Esophagus muscularis mucosa (tissue), 3 donors: ENCODE data around the gene MALL.
"Not testable (repeated sequence)": the region's sequence is repeated elsewhere in the genome, so short reads cannot be mapped to it uniquely, and the experiment has no call there.

Source experiments
- POLR2A ChIP-seq: fragments of 450-650 bp; IDR thresholded peaks from one replicate; pipeline ENCODE4 v1.6.1; 2017; ENCODE audit warnings: antibody characterized with exemption, moderate library complexity, mild to moderate bottlenecking, low read depth
- TF ChIP-seq, protein P1 (sequence below), 3 experiments: fragments of 200-600 bp in 2 of 3; fragments of 450-650 bp in 1 of 3; sonication (generic) in 2 of 3; IDR thresholded peaks; one replicate each; pipeline ENCODE4 v1.5.1; 2017 to 2019; ENCODE audit warnings: antibody characterized with exemption in 3 of 3, mild to moderate bottlenecking in 2 of 3, moderate library complexity in 1 of 3

DNA sequence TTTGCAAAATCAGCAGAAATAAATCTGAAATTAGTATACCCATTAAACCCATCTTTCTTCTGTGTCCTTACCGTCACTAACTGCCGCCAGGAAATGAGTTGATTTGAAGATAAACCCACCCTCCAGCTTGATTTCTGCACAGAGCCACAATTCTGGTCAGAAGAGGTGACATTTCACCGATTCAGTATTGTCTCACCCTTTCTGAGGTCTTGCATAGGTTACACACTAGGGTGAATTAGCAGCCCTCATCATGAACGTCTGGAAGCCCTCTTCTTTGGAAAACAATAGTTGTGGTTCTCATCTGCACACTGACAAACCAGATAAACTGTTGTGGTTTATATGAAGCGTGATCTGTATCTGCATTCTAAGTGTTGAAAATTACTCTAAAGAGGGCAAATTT is 61.9 kb downstream of the MALL start:
- TF ChIP-seq, protein P1, sequence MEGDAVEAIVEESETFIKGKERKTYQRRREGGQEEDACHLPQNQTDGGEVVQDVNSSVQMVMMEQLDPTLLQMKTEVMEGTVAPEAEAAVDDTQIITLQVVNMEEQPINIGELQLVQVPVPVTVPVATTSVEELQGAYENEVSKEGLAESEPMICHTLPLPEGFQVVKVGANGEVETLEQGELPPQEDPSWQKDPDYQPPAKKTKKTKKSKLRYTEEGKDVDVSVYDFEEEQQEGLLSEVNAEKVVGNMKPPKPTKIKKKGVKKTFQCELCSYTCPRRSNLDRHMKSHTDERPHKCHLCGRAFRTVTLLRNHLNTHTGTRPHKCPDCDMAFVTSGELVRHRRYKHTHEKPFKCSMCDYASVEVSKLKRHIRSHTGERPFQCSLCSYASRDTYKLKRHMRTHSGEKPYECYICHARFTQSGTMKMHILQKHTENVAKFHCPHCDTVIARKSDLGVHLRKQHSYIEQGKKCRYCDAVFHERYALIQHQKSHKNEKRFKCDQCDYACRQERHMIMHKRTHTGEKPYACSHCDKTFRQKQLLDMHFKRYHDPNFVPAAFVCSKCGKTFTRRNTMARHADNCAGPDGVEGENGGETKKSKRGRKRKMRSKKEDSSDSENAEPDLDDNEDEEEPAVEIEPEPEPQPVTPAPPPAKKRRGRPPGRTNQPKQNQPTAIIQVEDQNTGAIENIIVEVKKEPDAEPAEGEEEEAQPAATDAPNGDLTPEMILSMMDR (IDR thresholded peaks at IDR 0.05), result not testable (repeated sequence)
- TF ChIP-seq POLR2A, result not testable (repeated sequence)
